ENCODE measurements around the gene SYMPK.

GRCh38 chr19:45848922-45849321 lies 14.0 kb downstream of the SYMPK start:
- no peak for TF ChIP-seq ELF1 (IDR thresholded peaks at IDR 0.05)
- TF ChIP-seq YY1 (IDR thresholded peaks at IDR 0.05; ENCODE audit: low read depth) = no peak
- no peak for TF ChIP-seq REST (IDR thresholded peaks at IDR 0.05; ENCODE audit: low read depth, low read length)
- no peak for TF ChIP-seq USF1 (IDR thresholded peaks at IDR 0.05; ENCODE audit: borderline replicate concordance, low read depth)
- no peak for TF ChIP-seq POLR2AphosphoS5 (IDR thresholded peaks at IDR 0.05; ENCODE audit: low read depth, low read length)
- TF ChIP-seq CTCF (IDR thresholded peaks at IDR 0.05) = peak; percentile 41
- no peak for TF ChIP-seq RCOR1 (IDR thresholded peaks at IDR 0.05; ENCODE audit: low read length)
- TF ChIP-seq PBX3 (IDR thresholded peaks at IDR 0.05) = no peak
- no peak for TF ChIP-seq FOXM1 (IDR thresholded peaks at IDR 0.05; ENCODE audit: low read depth)
- TF ChIP-seq SMC3 (IDR thresholded peaks at IDR 0.05; ENCODE audit: low read depth, low read length) = no peak
- TF ChIP-seq IRF3 (IDR thresholded peaks at IDR 0.05; ENCODE audit: low read depth, low read length) = no peak

All from SK-N-SH (cell line).